Endothelial cell of umbilical vein (primary cell): ENCODE measurements around the gene LRRC7. TPM values are rescaled to one million over a fixed set of nuclear protein-coding genes. Genes with fewer than 3 reads are reported as not detected.

Experiments
- BruUV-seq: library from RNA; stranded (reverse); fragments of 400-500 nt; replicated peaks from 2 replicates; lab custom pipeline; 2021; lab: Mats Ljungman, UMichigan
- CTCF ChIA-PET: fragments of 300-600, 350-600 bp; sonication (Branson Sonifier 250); formaldehyde crosslinking; loops from one replicate; lab custom pipeline; 2021; ENCODE audit warnings: antibody characterized with exemption, inconsistent platforms; lab: Charles Lee
- POLR2A ChIA-PET: fragments of 300-600, 350-600 bp; sonication (Branson Sonifier 250); formaldehyde crosslinking; loops from one replicate; lab custom pipeline; 2021; ENCODE audit warnings: antibody characterized with exemption, inconsistent platforms; lab: Charles Lee
- DNase-seq: peaks from one replicate; pipeline ENCODE4 v3.0.0-alpha.2; 2011; ENCODE audit warnings: low read depth, low spot score
- FAIRE-seq: peaks from 2 replicates; lab custom pipeline; 2011; peaks lifted over from hg19 to GRCh38; lab: Jason Lieb, UNC
- H2AFZ ChIP-seq: 2 replicates; pipeline ENCODE4 v1.6.0; 2012; ENCODE audit warnings: low read depth, low read length, control low read depth, inconsistent platforms
- H3K27ac ChIP-seq: 2 replicates; pipeline ENCODE4 v1.5.1; 2011; ENCODE audit warnings: low read depth, mild to moderate bottlenecking, control low read depth, low read length, moderate library complexity; ENCODE audit not compliant: insufficient read depth
- H3K27me3 ChIP-seq, 2 experiments: 2 replicates each; pipeline versions ENCODE4 v1.6.0 to v1.6.1; 2011; ENCODE audit warnings: low read length in 2 of 2, mixed read lengths in 1 of 2; ENCODE audit not compliant: control insufficient read depth in 2 of 2, insufficient read depth in 2 of 2
- H3K36me3 ChIP-seq, 2 experiments: 2 replicates in 1 of 2; 3 replicates in 1 of 2; pipeline ENCODE4 v1.5.1; 2011; ENCODE audit warnings: low read length in 2 of 2, mild to moderate bottlenecking in 1 of 2, moderate library complexity in 1 of 2; ENCODE audit not compliant: control insufficient read depth in 2 of 2, insufficient read depth in 2 of 2; ENCODE audit errors: extremely low read depth in 1 of 2
- H3K4me1 ChIP-seq: 3 replicates; pipeline ENCODE4 v1.5.1; 2011; ENCODE audit warnings: mild to moderate bottlenecking, low read length; ENCODE audit not compliant: control insufficient read depth, insufficient read depth; ENCODE audit errors: extremely low read depth
- H3K4me2 ChIP-seq: 2 replicates; pipeline ENCODE4 v1.6.1; 2011; ENCODE audit warnings: low read length, control low read depth, mixed read lengths; ENCODE audit not compliant: insufficient read depth
- H3K4me3 ChIP-seq, 3 experiments: fragments of 200-600 bp in 1 of 3; sonication (generic), shearing (Covaris generic) in 1 of 3; replicated peaks in 1 of 3; 2 replicates each; pipeline ENCODE4 v1.5.1; 2011 to 2016; ENCODE audit warnings: control low read depth in 3 of 3, low read length in 3 of 3, mild to moderate bottlenecking in 2 of 3, inconsistent platforms in 1 of 3, low read depth in 1 of 3, moderate library complexity in 1 of 3; ENCODE audit not compliant: insufficient read depth in 1 of 3
- H3K79me2 ChIP-seq: 2 replicates; pipeline ENCODE4 v1.6.0; 2012; ENCODE audit warnings: low read length, inconsistent platforms; ENCODE audit not compliant: control insufficient read depth, insufficient read depth
- H3K9ac ChIP-seq: replicated peaks from 2 replicates; pipeline ENCODE3; 2011; ENCODE audit warnings: low read length, control low read depth; ENCODE audit not compliant: insufficient read depth; ENCODE audit errors: extremely low read depth
- H3K9me1 ChIP-seq: replicated peaks from 3 replicates; pipeline ENCODE4 v1.6.0; 2011; ENCODE audit warnings: mild to moderate bottlenecking, low read length; ENCODE audit not compliant: control insufficient read depth, insufficient read depth; ENCODE audit errors: extremely low read depth
- H3K9me3 ChIP-seq: replicated peaks from 2 replicates; pipeline ENCODE4 v1.5.1; 2012; ENCODE audit warnings: low read length, inconsistent platforms; ENCODE audit not compliant: control insufficient read depth, insufficient read depth
- H4K20me1 ChIP-seq: replicated peaks from 2 replicates; pipeline ENCODE3; 2011; ENCODE audit warnings: mild to moderate bottlenecking, low read length; ENCODE audit not compliant: control insufficient read depth, insufficient read depth; ENCODE audit errors: extremely low read depth
- EZH2 ChIP-seq: IDR thresholded peaks from 2 replicates; pipeline ENCODE4 v1.6.1; 2012; ENCODE audit warnings: borderline replicate concordance, low read depth, mild to moderate bottlenecking, moderate library complexity, low read length, inconsistent platforms; ENCODE audit not compliant: severe bottlenecking
- FOS ChIP-seq: IDR thresholded peaks from 2 replicates; pipeline ENCODE4 v1.6.1; 2011; ENCODE audit warnings: mild to moderate bottlenecking, low read length, moderate library complexity, borderline replicate concordance; ENCODE audit not compliant: insufficient read depth
- JUN ChIP-seq: IDR thresholded peaks from 2 replicates; pipeline ENCODE4 v1.6.1; 2011; ENCODE audit warnings: borderline replicate concordance, low read depth; ENCODE audit not compliant: insufficient read length, insufficient read depth
- MYC ChIP-seq: IDR thresholded peaks from one replicate; pipeline ENCODE4 v1.6.1; 2011; ENCODE audit warnings: mild to moderate bottlenecking, low read depth, low read length
- POLR2A ChIP-seq: IDR thresholded peaks from 2 replicates; pipeline ENCODE4 v1.6.1; 2012; ENCODE audit warnings: low read depth, mild to moderate bottlenecking, control low read depth, low read length
- POLR2AphosphoS5 ChIP-seq: IDR thresholded peaks from 2 replicates; pipeline ENCODE4 v1.6.1; 2012; ENCODE audit warnings: low read depth, mild to moderate bottlenecking, control low read depth, low read length, moderate library complexity; ENCODE audit not compliant: insufficient read depth
- dilution Hi-C: fragments of 300-500 bp; cut with MboI; formaldehyde crosslinking; loops from one replicate; pipeline ENCODE4 v1.15.0; 2019; ENCODE audit warnings: low sequenced_read_pairs; ENCODE audit not compliant: extremely low pct_ligation_motif_present
- intact Hi-C: fragments of 100-400 bp; cut with micrococcal nuclease; formaldehyde crosslinking; loops from one replicate; pipeline ENCODE4 v1.10.0; 2022
- polyA plus RNA-seq, 4 experiments: library from polyadenylated mRNA; depleted of rRNA in 3 of 4; stranded (reverse) in 3 of 4; unstranded in 1 of 4; fragments of >200 nt; gene quantifications; 2 replicates each; pipeline versions ENCODE4 v1.2.1 to v1.2.3, GENCODE V29; 2011 to 2012; ENCODE audit warnings: missing spikeins in 1 of 4
- total RNA-seq: library from RNA; stranded (reverse); gene quantifications from 2 replicates; pipeline ENCODE4 v1.2.3, GENCODE V29; 2021
- TF ChIP-seq, protein P1 (sequence below), 2 donors: IDR thresholded peaks; 1 replicate in 1 of 2; 2 replicates in 1 of 2; pipeline ENCODE4 v1.5.1; 2011; ENCODE audit warnings: low read length in 2 of 2, mild to moderate bottlenecking in 2 of 2, moderate library complexity in 2 of 2, control low read depth in 1 of 2, inconsistent platforms in 1 of 2, low read depth in 1 of 2; ENCODE audit not compliant: insufficient read depth in 1 of 2; ENCODE audit errors: extremely low read depth in 1 of 2

The LRRC7 gene
- total and polyA plus RNA-seq, 2 donors (not counting 3 experiments of a cell fraction or from before 2014, with no cell fraction given), result 0.11 to 0.58 TPM

DNA sequence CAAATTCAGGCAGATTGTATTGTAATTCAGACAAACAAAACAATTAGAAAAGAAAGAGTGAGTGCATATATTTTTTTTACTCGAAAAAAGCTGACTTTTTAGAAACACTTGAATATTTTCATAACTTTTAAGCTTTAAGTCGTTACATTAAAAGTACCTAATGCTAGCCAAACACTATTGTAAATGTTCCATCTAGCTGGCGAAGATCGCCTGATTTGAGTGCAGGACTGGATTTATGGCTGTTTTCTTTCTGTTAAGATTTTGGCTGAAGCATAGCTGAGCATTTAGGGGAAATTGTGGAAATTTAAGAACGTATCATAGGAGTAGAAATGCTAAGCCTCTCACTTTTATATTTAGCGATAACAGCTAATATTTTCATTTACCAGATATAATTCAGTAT lies 24.6 kb downstream of the LRRC7 start:
- no peaks in the 10 kb centered on the region for H4K20me1 ChIP-seq
- no peaks in the 10 kb centered on the region for H3K9me1 ChIP-seq
- TF ChIP-seq POLR2A (no peak), POLR2AphosphoS5 (no peak), MYC (no peak), FOS (no peak)
- CTCF ChIA-PET, result interaction anchor here (1.3 to 1.4 kb wide), 3 partner anchors 8 to 24 kb away, joined by 3 to 4 read pairs (median 3); no protein-coding TSS in a partner anchor
- no peaks in the 10 kb centered on the region for H3K9me3 ChIP-seq
- dilution Hi-C loops, result no loop called here
- DNase-seq (no peak), FAIRE-seq (no peak)
- POLR2A ChIA-PET, result no interaction called here
- no peaks in the 10 kb centered on the region for H3K27me3 ChIP-seq
- intact Hi-C loops, result no loop called here
- H3K9ac ChIP-seq, result no peak overlapping the region
- no TSS peak for BruUV-seq
- no peak overlapping the region for H3K4me2 ChIP-seq
- no peaks in the 10 kb centered on the region for H3K36me3 ChIP-seq
- no peak overlapping the region for H3K27ac ChIP-seq
- no peaks in the 10 kb centered on the region for H3K4me1 ChIP-seq
- no peaks in the 10 kb centered on the region for H3K79me2 ChIP-seq
- H2AFZ ChIP-seq, result no peak overlapping the region
- no peak overlapping the region for H3K4me3 ChIP-seq

DNA sequence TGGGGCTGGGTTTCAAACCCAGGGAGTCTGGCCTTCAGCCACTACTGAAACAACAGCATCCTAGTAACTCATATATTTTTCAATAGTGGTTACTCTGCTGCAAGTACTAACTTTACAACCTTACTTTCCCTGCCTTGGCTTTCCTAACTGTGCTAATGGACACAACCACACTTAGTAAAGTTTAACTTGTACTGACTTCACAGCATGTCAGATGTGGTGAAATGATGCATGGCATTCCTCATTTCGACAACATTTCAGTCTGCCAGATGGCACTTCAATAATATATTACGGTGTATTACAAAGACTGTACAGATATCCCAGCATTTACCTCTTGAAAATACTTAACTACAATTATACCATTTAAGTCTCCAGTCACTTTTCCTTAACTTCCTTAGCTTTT lies 27.8 kb downstream of the LRRC7 start:
- Histone ChIP-seq H3K9me1 (no peaks in the 10 kb centered on the region), H3K27ac (no peak overlapping the region), H3K36me3 (no peaks in the 10 kb centered on the region), H3K4me1 (no peaks in the 10 kb centered on the region), H3K4me3 (no peak overlapping the region), H3K79me2 (no peaks in the 10 kb centered on the region), H2AFZ (no peak overlapping the region), H3K4me2 (no peak overlapping the region), H3K9ac (no peak overlapping the region), H3K9me3 (no peaks in the 10 kb centered on the region), H4K20me1 (no peaks in the 10 kb centered on the region), H3K27me3 (no peaks in the 10 kb centered on the region)
- dilution Hi-C loops, result no loop called here
- TF ChIP-seq FOS (no peak), POLR2AphosphoS5 (no peak), EZH2 (no peak), MYC (no peak), JUN (no peak), POLR2A (no peak)
- TF ChIP-seq, protein P1, sequence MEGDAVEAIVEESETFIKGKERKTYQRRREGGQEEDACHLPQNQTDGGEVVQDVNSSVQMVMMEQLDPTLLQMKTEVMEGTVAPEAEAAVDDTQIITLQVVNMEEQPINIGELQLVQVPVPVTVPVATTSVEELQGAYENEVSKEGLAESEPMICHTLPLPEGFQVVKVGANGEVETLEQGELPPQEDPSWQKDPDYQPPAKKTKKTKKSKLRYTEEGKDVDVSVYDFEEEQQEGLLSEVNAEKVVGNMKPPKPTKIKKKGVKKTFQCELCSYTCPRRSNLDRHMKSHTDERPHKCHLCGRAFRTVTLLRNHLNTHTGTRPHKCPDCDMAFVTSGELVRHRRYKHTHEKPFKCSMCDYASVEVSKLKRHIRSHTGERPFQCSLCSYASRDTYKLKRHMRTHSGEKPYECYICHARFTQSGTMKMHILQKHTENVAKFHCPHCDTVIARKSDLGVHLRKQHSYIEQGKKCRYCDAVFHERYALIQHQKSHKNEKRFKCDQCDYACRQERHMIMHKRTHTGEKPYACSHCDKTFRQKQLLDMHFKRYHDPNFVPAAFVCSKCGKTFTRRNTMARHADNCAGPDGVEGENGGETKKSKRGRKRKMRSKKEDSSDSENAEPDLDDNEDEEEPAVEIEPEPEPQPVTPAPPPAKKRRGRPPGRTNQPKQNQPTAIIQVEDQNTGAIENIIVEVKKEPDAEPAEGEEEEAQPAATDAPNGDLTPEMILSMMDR (IDR thresholded peaks at IDR 0.05; ENCODE audit: extremely low read depth in 1 of 2, insufficient read depth in 1 of 2, low read depth in 1 of 2, low read length in 2 of 2), result no peak
- ChIA-PET POLR2A (no interaction called here), CTCF (no interaction called here)
- FAIRE-seq, result no peak
- DNase-seq, result no peak
- intact Hi-C loops, result no loop called here
- no TSS peak for BruUV-seq
